HCT116 (cell line): ENCODE measurements around the gene CELF2. TPM values are rescaled to one million over a fixed set of nuclear protein-coding genes. Genes with fewer than 3 reads are reported as not detected.

Experiments
- ATAC-seq: fragments of 200-7000 bp; cut with Tn5 transposase; 2 replicates; pipeline ENCODE4 v1.9.1; 2020; ENCODE audit warnings: mild to moderate bottlenecking, moderate library complexity
- BruUV-seq: library from RNA; stranded (reverse); fragments of 400-500 nt; replicated peaks from 2 replicates; lab custom pipeline; 2021; lab: Mats Ljungman, UMichigan
- CTCF ChIA-PET: fragments of 300-600 bp; sonication (Branson Sonifier 250); formaldehyde crosslinking; loops from one replicate; lab custom pipeline; 2021; ENCODE audit warnings: antibody characterized with exemption; lab: Charles Lee
- POLR2A ChIA-PET: fragments of 300-600, 350-600 bp; sonication (Branson Sonifier 250); formaldehyde crosslinking; loops from one replicate; lab custom pipeline; 2021; ENCODE audit warnings: antibody characterized with exemption; lab: Charles Lee
- RAD21 ChIA-PET, 2 experiments: fragments of 300-600 bp; sonication (Branson Sonifier 250); formaldehyde crosslinking; loops; one replicate each; lab custom pipeline; 2023; ENCODE audit warnings: low total read pairs in 2 of 2; ENCODE audit not compliant: uncharacterized antibody in 2 of 2, unreplicated experiment in 2 of 2, low non-redundant PET in 1 of 2; lab: Charles Lee
- DNase-seq: peaks from one replicate; pipeline ENCODE4 v3.0.0-alpha.2; 2010; ENCODE audit warnings: low read depth, low spot score
- H2AFZ ChIP-seq: fragments of 200-600 bp; shearing (Covaris generic), sonication (generic); 2 replicates; pipeline ENCODE4 v1.6.1; 2017; ENCODE audit warnings: low read depth, mixed run types, mixed read lengths, antibody characterized with exemption, low read length; ENCODE audit not compliant: poor library complexity, severe bottlenecking
- H3K27ac ChIP-seq: 2 replicates; pipeline ENCODE4 v1.5.1; 2012; ENCODE audit warnings: low read depth, low read length
- H3K27me3 ChIP-seq: fragments of 200-600 bp; sonication (generic); 2 replicates; pipeline ENCODE4 v1.6.1; 2016; ENCODE audit warnings: mixed run types, low read length, mixed read lengths; ENCODE audit not compliant: insufficient read depth
- H3K36me3 ChIP-seq, 2 experiments: fragments of 200-500 bp in 1 of 2; fragments of 200-600 bp in 1 of 2; sonication (Bioruptor generic) in 1 of 2; sonication (generic) in 1 of 2; 2 replicates each; pipeline versions ENCODE4 v1.5.1 to v1.6.1; 2014 to 2016; ENCODE audit warnings: low read length in 2 of 2, inconsistent platforms in 1 of 2, mixed read lengths in 1 of 2, mixed run types in 1 of 2; ENCODE audit not compliant: insufficient read depth in 2 of 2, control insufficient read depth in 1 of 2
- H3K4me1 ChIP-seq, 2 experiments: fragments of 200-600 bp in 1 of 2; sonication (generic) in 1 of 2; 2 replicates each; pipeline versions ENCODE4 v1.5.1 to v1.6.1; 2012 to 2017; ENCODE audit warnings: low read length in 2 of 2, inconsistent platforms in 1 of 2, mild to moderate bottlenecking in 1 of 2, mixed read lengths in 1 of 2, mixed run types in 1 of 2, moderate library complexity in 1 of 2; ENCODE audit not compliant: insufficient read depth in 2 of 2, control insufficient read depth in 1 of 2
- H3K4me2 ChIP-seq: fragments of 200-600 bp; sonication (generic); 2 replicates; pipeline ENCODE4 v1.6.1; 2017; ENCODE audit warnings: mixed run types, low read length, mixed read lengths
- H3K4me3 ChIP-seq, 2 experiments: fragments of 200-600 bp in 1 of 2; sonication (generic) in 1 of 2; replicated peaks in 1 of 2; 2 replicates each; pipeline ENCODE4 v1.5.1; 2011 to 2016; ENCODE audit warnings: low read length in 2 of 2, control low read depth in 1 of 2, low read depth in 1 of 2, mild to moderate bottlenecking in 1 of 2, mixed read lengths in 1 of 2, mixed run types in 1 of 2
- H3K79me2 ChIP-seq: fragments of 200-600 bp; sonication (generic); 2 replicates; pipeline ENCODE4 v1.6.1; 2017; ENCODE audit warnings: mild to moderate bottlenecking, mixed run types, low read length, moderate library complexity, mixed read lengths; ENCODE audit not compliant: insufficient read depth
- H3K9ac ChIP-seq: fragments of 200-600 bp; sonication (generic); 2 replicates; pipeline ENCODE4 v1.6.1; 2016; ENCODE audit warnings: low read length, mixed read lengths
- H3K9me2 ChIP-seq: fragments of 200-600 bp; sonication (generic), shearing (Covaris generic); 2 replicates; pipeline ENCODE4 v1.6.1; 2017; ENCODE audit warnings: mixed run types, mild to moderate bottlenecking, moderate library complexity; ENCODE audit not compliant: insufficient read depth
- H3K9me3 ChIP-seq, 2 experiments: fragments of 200-500 bp in 1 of 2; fragments of 200-600 bp in 1 of 2; sonication (Bioruptor generic) in 1 of 2; sonication (generic) in 1 of 2; 2 replicates each; pipeline ENCODE4 v1.6.1; 2014 to 2017; ENCODE audit warnings: low read length in 2 of 2, mixed read lengths in 2 of 2, inconsistent platforms in 1 of 2, low read depth in 1 of 2, mild to moderate bottlenecking in 1 of 2, mixed run types in 1 of 2, moderate library complexity in 1 of 2; ENCODE audit not compliant: control insufficient read depth in 1 of 2, insufficient read depth in 1 of 2
- H4K20me1 ChIP-seq: fragments of 200-600 bp; sonication (generic), shearing (Covaris generic); 2 replicates; pipeline ENCODE4 v1.6.1; 2017; ENCODE audit warnings: mixed run types, mild to moderate bottlenecking, moderate library complexity; ENCODE audit not compliant: insufficient read depth
- ATF3 ChIP-seq: IDR thresholded peaks from 2 replicates; pipeline ENCODE4 v1.6.1; 2012
- CBX3 ChIP-seq: IDR thresholded peaks from 2 replicates; pipeline ENCODE4 v1.6.1; 2012; ENCODE audit warnings: low read depth
- CEBPB ChIP-seq: IDR thresholded peaks from 2 replicates; pipeline ENCODE4 v1.6.1; 2012; ENCODE audit warnings: low read depth
- CTCF ChIP-seq, 3 experiments: fragments of 200-600 bp in 1 of 3; sonication (generic) in 1 of 3; IDR thresholded peaks in 2 of 3; conservative IDR thresholded peaks in 1 of 3; 2 replicates each; pipeline ENCODE4 v1.5.1; 2012 to 2017; ENCODE audit warnings: low read depth in 2 of 3, low read length in 2 of 3, antibody characterized with exemption in 1 of 3, borderline replicate concordance in 1 of 3, control low read depth in 1 of 3, mild to moderate bottlenecking in 1 of 3, mixed read lengths in 1 of 3, mixed run types in 1 of 3, moderate library complexity in 1 of 3; ENCODE audit not compliant: insufficient read depth in 1 of 3
- EGR1 ChIP-seq: IDR thresholded peaks from 2 replicates; pipeline ENCODE4 v1.6.1; 2012; ENCODE audit warnings: low read depth
- ELF1 ChIP-seq: IDR thresholded peaks from 2 replicates; pipeline ENCODE4 v1.6.1; 2012; ENCODE audit warnings: low read depth, borderline replicate concordance
- EZH2phosphoT487 ChIP-seq: fragments of 200-600 bp; IDR thresholded peaks from 2 replicates; pipeline ENCODE4 v1.6.1; 2018; ENCODE audit warnings: antibody characterized with exemption, borderline replicate concordance
- FOSL1 ChIP-seq: IDR thresholded peaks from 2 replicates; pipeline ENCODE4 v1.6.1; 2012; ENCODE audit warnings: low read depth
- POLR2A ChIP-seq: IDR thresholded peaks from 2 replicates; pipeline ENCODE4 v1.7.0; 2011; ENCODE audit warnings: borderline replicate concordance; ENCODE audit not compliant: insufficient read depth, insufficient read length; ENCODE audit errors: extremely low read depth
- POLR2AphosphoS5 ChIP-seq: IDR thresholded peaks from 2 replicates; pipeline ENCODE4 v1.6.1; 2011; ENCODE audit warnings: mild to moderate bottlenecking, low read depth, low read length, moderate library complexity
- REST ChIP-seq: IDR thresholded peaks from 2 replicates; pipeline ENCODE4 v1.6.1; 2012; ENCODE audit warnings: low read depth
- SIN3A ChIP-seq: IDR thresholded peaks from 2 replicates; pipeline ENCODE4 v1.6.1; 2012; ENCODE audit warnings: low read depth
- SP1 ChIP-seq: IDR thresholded peaks from 2 replicates; pipeline ENCODE4 v1.6.1; 2012; ENCODE audit warnings: low read depth
- SRF ChIP-seq: IDR thresholded peaks from 2 replicates; pipeline ENCODE4 v1.6.1; 2012; ENCODE audit warnings: low read depth
- TCF7L2 ChIP-seq: IDR thresholded peaks from 2 replicates; pipeline ENCODE4 v1.7.0; 2011; ENCODE audit warnings: borderline replicate concordance, inconsistent platforms; ENCODE audit not compliant: insufficient read depth, insufficient read length; ENCODE audit errors: extremely low read depth
- YY1 ChIP-seq: IDR thresholded peaks from 2 replicates; pipeline ENCODE4 v1.6.1; 2011; ENCODE audit warnings: low read length, low read depth, moderate library complexity, mild to moderate bottlenecking; ENCODE audit not compliant: insufficient replicate concordance; ENCODE audit errors: extremely low read depth
- ZFX ChIP-seq: fragments of 450-650 bp; IDR thresholded peaks from 2 replicates; pipeline ENCODE4 v1.6.1; 2017
- ZNF274 ChIP-seq: fragments of 200-500 bp; sonication (Bioruptor generic); IDR thresholded peaks from 2 replicates; pipeline ENCODE4 v1.6.1; 2014; ENCODE audit warnings: mild to moderate bottlenecking, low read depth, low read length, inconsistent platforms
- intact Hi-C: fragments of 100-400 bp; cut with micrococcal nuclease; formaldehyde crosslinking; loops from 2 replicates; pipeline ENCODE4 v1.10.0; 2022
- total RNA-seq: library from RNA; stranded (reverse); gene quantifications from one replicate; pipeline ENCODE4 v1.2.1, GENCODE V29; 2021; ENCODE audit not compliant: unreplicated experiment
- TF ChIP-seq, protein P1 (sequence below): IDR thresholded peaks from 2 replicates; pipeline ENCODE4 v1.6.1; 2011; ENCODE audit warnings: mild to moderate bottlenecking, low read length, moderate library complexity; ENCODE audit not compliant: insufficient replicate concordance; ENCODE audit errors: extremely low read depth
- TF ChIP-seq, protein P2 (sequence below): IDR thresholded peaks from 2 replicates; pipeline ENCODE4 v1.6.1; 2012

The CELF2 gene
- total RNA-seq, 1 experiment from 2014 or later, result 0.66 TPM

- Histone ChIP-seq H3K9me2 (no peaks in the 10 kb centered on the region), H3K9me3 (no peaks in the 10 kb centered on the region), H3K27me3 (peaks cover 28% of the 10 kb centered on the region), H3K9ac (no peak overlapping the region), H3K36me3 (no peaks in the 10 kb centered on the region)
- no TSS peak for BruUV-seq
- intact Hi-C loops, result no loop called here
- ATAC-seq (no peak), DNase-seq (no peak)
- TF ChIP-seq, protein P1, sequence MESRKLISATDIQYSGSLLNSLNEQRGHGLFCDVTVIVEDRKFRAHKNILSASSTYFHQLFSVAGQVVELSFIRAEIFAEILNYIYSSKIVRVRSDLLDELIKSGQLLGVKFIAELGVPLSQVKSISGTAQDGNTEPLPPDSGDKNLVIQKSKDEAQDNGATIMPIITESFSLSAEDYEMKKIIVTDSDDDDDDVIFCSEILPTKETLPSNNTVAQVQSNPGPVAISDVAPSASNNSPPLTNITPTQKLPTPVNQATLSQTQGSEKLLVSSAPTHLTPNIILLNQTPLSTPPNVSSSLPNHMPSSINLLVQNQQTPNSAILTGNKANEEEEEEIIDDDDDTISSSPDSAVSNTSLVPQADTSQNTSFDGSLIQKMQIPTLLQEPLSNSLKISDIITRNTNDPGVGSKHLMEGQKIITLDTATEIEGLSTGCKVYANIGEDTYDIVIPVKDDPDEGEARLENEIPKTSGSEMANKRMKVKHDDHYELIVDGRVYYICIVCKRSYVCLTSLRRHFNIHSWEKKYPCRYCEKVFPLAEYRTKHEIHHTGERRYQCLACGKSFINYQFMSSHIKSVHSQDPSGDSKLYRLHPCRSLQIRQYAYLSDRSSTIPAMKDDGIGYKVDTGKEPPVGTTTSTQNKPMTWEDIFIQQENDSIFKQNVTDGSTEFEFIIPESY, result no peak
- TF ChIP-seq ATF3 (no peak), POLR2AphosphoS5 (no peak), CEBPB (no peak), CBX3 (no peak), YY1 (no peak), CTCF (IDR thresholded peaks at IDR 0.05 in 2 of 3, conservative IDR thresholded peaks at IDR 0.05 in 1 of 3; ENCODE audit: borderline replicate concordance in 1 of 3, insufficient read depth in 1 of 3, low read depth in 2 of 3, low read length in 2 of 3) (no peak), REST (no peak), SIN3A (no peak), ZNF274 (no peak), POLR2A (no peak), EGR1 (no peak), SP1 (no peak), TCF7L2 (no peak), ELF1 (no peak), FOSL1 (no peak), SRF (no peak), ZFX (no peak), EZH2phosphoT487 (no peak)
- TF ChIP-seq, protein P2, sequence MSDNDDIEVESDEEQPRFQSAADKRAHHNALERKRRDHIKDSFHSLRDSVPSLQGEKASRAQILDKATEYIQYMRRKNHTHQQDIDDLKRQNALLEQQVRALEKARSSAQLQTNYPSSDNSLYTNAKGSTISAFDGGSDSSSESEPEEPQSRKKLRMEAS, result no peak
- TF ChIP-seq, all 23 proteins: peak for 0
- ChIA-PET RAD21 (no interaction called here), POLR2A (no interaction called here), CTCF (no interaction called here)
- no peak overlapping the region for H2AFZ ChIP-seq
- no peak overlapping the region for H3K4me3 ChIP-seq
- H3K4me1 ChIP-seq, result no peaks in the 10 kb centered on the region
- no peak overlapping the region for H3K4me2 ChIP-seq
- H3K27ac ChIP-seq, result no peak overlapping the region
- no peaks in the 10 kb centered on the region for H4K20me1 ChIP-seq
- no peaks in the 10 kb centered on the region for H3K79me2 ChIP-seq
These were observed 312.8 kb downstream of the CELF2 start for GRCh38 chr10:11330383-11331045.
